Stimulated activated CD4-positive, alpha-beta T cell treated with anti-CD3 and anti-CD28 coated beads, Interleukin-2, amount 100 ng/mL, for 4 hours (primary cell): ENCODE data around the gene KCNMA1.

Source experiments
- DNase-seq: peaks from one replicate; pipeline ENCODE4 v3.0.0-alpha.2; 2020; ENCODE audit warnings: low read depth

KCNMA1 gene

DNA sequence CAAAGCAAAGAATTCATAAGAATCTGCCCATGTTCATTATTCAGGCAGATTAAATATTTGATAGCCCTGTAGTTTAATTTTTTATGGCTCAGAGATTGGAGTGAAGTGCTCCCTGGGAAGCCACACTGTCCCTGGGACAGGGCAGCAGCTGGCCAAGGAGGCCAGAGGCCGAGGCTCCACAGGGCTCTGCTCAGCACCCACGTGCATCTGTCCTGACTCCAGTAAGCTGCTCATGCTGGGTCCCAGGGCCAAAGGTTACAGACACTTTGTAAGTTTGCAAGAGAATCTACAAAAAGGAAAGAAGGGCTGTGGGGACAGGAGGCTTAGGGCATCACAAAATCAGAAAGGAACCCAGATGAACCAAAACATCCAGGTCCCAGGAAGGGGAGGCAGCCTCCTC lies 155.5 kb downstream of the KCNMA1 start:
- DNase-seq, result no peak

DNA sequence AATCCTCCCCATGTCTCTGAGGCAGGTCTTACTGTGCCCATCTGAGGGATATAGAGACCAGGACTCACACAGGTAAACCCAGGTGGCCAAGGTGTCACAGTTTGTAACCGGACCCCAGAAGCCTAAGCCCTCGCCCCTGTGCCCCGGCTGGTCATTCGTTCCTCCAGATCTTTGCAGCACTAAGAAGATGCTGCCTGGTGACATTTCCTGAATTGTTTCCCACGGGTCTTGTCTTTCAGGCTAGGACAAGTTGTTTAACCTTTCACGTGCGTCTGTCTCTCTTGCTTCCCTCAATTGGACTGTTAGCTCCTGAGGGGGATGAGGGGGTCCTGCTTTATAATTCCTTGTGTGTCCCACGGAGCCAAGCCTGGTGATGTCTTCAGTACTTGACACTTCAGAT lies 158.0 kb downstream of the KCNMA1 start:
- DNase-seq, result no peak

DNA sequence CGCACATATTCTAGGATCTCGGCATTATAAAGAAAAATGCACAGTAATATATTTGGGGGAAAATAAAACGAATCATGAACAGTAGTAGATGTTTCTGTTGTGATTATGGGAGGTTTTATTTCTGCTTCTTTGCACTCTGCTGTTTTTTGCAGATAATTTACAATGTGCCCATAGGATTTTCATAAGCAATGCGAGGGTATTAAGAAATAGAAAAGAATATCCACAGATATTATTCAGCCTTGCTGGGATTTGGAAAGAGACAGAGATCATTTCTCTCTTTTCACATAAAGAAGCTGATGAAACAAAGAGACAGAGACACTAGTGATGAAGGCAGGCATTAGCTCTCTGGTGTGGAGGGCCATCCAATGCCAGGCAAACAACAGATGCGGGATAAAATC lies 158.6 kb downstream of the KCNMA1 start:
- DNase-seq, result no peak

DNA sequence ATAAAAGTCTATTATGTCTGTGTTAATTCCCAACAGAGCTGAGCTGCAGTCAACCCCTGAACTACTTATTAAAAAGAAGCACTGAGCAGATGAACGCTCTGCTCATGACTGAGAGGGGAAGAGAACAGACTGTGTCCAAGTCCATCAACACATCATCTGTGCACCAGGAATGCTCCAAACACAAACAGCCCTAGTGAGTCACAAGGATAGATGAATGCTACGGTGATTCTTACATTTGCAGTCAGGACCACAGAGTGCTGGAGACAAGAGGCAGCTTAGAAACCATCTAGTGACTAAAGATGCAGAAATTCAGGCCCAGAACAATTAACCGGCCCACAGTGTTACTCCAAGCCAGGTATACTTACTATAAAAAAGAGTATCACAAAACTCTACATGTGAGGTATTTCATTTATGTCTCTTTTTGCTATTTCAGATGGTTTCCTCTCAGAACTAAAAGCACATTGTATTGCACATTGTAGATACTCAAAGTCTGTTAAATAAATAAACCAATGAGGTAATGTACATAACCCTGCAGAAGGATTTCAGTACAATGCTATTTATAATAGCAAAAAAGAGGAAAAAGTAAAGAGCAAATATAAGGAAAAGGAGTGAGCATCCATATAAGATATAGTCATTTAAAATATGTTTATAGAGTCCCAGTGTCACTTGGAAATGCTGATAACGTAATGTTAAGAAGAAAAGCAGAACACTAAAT lies 159.2 kb downstream of the KCNMA1 start:
- DNase-seq, result no peak

DNA sequence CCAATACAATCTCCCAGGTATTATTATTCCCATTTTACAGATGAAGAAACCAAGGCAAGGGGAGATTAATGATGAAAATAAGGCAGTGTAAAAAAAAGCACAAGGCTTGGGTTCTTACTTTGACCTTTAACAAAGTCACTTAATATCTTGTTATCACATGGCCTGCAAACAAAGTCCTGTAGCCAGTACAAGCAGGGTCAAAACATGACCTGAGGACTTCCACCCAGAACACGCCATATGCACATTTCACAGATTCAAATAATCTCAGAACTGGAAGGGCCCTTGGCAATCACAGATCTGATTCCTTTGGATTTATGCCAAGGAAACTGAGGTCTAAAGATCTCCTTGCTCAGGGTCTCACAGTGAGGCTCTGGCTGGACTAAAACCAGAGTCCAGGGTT lies 162.1 kb downstream of the KCNMA1 start:
- no peak for DNase-seq

DNA sequence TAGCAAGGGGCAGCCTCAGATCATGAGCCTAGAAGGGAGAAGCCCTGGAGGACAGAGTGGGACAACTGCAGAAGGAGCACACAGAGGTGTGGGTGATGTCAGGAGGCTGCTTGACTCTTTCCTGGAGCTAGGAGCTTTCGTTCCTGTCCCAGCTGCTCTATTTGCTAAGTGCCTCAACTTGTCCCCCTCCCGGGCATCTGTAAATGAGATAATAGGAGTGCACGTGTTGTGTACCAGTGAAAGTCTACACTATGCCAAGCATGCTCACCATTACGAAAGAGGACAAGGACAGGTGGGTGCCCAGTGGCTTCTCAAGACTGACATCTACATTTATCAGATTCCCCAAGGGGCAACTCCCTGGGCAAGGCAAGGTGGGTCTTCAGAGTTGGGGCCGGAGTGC lies 162.7 kb downstream of the KCNMA1 start:
- no peak for DNase-seq

DNA sequence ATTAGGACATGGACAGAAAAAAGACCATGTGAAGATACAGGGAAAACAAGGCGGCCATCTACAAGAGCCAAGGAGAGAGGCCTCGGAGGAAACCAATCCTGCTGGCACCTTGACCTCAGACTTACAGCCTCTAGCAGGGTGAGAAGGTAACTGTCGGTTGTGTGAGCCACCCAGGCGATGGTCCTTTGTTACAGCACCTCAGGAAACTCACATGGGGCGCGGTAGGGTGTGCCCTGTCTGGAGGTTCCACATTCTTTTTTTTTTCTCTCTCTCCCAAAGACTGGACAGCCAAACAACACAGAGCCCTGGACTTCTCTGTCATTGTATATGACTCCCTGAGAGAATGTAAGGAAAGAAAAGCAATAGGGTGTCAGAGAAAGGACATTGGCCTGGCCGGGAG lies 163.2 kb downstream of the KCNMA1 start:
- DNase-seq, result no peak

DNA sequence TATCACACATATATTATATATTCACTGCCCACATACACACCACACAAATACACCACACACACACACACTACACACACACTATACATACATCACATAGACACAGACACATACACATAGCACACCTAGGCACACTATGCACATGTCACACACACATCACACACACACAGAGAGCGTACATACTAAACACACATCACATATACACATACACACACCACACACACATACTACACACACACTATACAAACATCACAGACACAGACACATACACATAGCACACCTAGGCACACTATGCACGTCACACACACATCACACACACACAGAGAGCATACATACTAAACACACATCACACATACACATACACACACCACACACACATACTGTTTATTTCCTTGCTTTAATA lies 165.5 kb downstream of the KCNMA1 start:
- no peak for DNase-seq

DNA sequence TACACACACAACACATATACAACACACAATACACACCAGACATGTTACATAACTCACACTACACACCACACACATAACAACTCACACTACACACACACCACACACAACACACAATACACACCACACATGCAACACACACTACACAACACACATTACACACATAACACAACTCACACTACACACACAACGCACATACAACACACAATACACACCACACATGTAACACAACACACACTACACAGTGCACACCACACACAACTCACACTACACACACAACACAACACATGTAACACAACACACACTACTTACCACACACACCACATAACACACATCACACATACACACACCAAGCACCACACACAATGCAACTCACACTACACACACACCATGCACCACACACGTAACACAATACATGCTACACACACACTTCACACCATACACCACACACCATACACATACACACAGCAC lies 166.5 kb downstream of the KCNMA1 start:
- DNase-seq, result no peak

DNA sequence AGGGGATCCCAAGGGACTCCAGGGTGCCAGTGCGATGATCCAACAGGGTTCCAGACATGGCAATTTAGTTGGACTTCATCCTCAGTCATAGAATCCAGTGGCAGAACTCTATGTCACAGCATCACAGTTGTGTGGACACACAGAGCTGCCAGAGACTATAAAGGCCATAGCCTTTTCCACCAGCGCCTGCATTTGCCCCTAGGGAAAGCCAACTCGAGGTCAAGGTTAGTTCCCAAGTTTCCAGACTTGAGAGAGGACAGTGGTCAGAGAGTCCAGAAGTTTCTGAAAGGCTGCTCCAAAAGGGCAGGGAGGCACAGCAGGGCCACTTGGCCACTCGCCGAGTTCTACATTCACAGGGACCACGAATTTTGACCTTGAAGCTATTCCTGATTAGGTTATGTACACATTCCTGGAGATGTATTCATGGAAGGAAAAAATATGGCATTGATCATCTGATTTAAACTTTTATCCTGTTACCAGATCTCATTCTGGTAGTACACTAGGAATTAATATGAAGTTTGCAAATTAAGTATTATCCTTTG lies 170.1 kb downstream of the KCNMA1 start:
- no peak for DNase-seq

DNA sequence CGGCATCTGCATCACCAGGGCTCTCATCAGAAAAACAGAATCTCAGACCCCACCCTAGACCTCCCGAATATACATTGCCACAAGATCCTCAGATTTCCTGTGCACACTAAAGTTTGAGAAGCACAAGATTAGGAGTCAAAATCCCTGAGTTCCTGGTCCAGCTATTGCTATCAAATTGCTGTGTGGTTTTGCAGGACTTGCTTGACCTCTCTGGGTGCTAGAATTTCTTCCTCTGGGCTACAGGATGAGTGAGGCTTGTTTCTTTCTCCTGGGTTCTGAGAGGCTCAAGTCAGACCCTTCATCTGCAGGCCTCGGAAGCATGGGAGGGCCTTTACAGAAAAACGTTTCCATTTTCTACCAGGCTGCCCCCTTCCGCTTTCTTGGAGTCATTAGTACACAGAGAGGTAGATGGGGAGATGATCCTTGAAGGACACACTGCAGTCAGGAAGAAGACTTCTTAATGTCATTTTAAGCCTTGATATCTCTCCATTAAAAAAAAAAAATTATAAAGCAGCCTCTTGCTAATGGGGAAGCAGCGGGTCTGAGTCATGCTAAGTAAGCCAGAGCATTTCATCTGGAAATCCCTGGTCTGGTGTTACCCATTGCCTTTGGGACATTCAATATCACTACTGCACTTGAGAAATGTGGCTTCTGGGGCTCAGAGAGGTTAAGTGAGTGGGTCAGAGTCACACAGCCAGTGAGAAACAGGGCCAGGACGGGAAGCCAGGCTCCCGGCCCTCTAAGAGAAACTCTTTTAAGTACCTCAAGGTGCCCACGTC lies 173.5 kb downstream of the KCNMA1 start:
- DNase-seq, result no peak

DNA sequence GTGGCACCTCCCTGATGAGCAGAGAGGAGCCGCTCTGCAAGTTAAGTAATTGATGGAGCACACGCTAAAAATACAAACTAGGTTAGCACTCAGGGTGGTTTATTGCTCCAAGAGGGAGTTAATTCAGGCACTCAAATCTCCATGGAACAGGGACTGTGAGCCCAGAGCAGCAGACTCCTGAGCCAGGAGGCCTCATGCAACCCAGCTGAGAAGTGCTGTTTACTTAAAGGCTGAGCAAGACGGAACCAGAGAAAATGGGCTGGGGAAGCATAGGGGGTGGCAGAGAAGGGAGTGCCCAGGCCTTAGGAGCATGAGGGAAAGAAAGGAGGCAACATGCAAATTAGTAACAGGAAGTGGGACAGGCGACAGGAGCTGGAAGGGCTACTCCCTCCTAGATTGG lies 174.1 kb downstream of the KCNMA1 start:
- DNase-seq, result no peak

DNA sequence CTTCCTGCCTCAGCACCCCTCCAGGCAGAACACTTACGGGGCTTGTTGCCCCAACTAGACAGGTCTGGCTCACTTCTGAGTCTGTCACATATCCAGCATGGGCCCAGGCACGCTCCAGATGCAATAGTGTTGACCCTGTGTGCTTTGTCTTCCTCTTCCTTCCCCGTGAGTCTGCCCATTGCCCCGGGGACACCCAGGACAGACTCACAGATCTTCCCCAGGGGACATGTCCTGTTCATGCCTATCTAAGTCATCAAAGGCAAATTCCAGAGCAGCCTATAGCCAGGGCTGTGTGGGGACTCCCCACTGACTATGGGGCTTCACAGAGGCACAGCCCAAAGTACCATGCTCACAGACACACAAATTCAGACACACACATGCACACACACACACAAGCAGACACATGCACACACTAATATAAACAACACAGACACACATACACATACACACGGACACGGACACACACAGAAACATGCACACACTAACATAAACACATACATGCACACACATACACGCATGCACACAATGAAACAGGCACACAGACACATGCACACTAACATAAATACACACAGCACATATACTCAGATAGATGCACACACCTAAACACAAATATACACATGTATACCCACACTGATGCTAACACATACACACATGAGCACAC lies 175.8 kb downstream of the KCNMA1 start:
- no peak for DNase-seq

DNA sequence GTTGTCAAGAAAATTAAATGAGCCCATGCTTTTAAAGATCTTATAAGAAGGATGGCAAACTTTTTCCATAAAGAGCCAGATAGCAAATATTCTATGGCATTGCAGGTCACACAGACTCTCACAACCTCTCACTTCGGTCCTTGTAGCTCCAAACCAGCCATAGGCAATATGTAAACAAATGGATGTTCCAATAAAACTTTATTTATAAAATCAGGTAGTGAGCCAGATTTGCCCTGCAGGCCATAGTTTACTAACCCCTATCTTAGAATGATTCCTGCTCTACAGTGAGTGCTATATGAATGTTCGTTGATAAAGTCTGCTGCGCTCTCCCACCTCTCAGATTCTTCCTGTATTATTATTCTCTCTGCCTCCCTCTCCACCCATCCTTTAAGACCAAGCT lies 177.7 kb downstream of the KCNMA1 start:
- DNase-seq, result no peak

DNA sequence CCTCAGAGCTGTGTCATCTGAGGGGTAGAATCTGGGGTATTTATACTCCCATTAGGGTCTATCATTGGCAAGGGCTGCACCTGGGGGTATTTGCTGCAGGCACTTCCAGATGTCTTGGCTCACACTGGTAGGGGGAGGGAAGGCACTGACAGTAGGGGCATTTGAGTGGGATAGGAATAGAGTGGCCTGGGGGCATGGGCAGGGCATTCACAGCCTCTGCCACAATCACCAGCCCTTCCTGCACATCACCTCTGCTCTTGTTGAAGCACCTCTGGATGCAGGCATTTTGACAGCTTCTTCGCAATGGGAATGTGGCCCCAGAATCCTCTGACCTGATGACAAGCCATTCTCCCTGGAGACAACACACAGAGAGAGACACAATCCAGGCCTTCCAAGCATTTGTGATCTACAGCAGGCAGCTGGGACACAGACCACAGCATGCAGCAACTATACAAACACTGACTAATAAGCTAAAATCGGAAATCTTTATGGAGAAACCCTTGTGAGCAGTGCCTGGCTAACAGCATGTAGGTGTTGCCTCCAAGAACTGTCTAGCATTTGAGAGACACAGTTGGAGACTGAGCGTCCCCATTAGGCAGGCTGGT lies 178.5 kb downstream of the KCNMA1 start:
- no peak for DNase-seq

DNA sequence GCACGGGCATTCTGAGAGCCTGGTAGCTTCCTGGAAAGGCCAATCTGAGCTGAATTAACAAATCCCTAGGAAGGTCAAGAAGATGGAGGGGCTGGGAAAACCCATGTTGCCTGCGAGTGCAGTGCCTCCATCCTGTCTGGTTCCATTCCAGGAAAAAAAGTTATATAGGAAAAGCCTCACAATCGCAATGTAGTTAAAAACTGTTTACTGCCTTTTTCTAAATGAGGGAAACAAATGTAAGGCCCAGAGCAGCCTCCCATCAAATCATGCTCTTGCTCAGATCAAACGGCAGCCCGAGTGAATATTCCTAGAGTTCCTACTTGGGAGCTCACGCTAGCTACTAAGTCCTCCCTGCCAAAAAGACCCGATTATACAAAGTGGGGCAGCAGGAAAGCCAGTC lies 179.9 kb downstream of the KCNMA1 start:
- no peak for DNase-seq

DNA sequence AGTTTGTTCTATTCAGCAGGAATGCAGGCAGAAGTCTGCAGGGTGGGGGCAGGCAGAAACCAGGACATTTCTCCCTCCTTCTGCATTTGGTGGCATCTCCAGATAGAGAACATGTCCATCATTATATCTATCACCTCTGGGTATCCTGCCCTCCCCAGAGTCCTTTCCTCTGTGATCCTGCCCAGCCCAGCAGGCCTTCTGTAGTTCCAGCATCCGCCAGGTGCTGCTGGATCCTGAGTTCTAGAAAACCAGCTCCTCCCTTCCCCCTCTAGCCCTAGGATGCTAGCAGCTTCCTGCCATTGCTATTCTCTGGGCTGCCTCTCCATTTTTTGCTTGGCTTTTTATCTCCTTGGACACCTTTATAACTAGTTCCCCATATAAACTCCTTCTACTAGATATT lies 180.3 kb downstream of the KCNMA1 start:
- DNase-seq, result no peak

DNA sequence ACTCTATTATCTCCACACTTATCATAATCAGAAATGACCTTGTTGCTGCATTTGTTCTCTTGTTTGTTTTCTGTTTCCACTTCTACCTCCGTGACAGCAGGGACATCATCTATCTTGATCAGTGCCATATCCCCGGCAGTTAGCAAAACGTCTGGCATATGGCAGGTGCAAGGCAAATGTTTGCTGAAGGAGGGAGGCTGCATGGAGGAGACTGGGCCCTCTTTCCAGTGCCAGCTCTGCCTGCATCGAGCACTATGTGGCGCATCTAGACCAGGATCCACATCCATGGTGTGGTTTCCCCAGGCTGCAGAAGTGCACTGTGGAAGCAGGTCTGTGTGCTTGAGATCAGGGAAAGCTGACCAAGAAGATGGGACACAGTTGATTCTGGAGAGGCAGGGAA lies 181.2 kb downstream of the KCNMA1 start:
- no peak for DNase-seq

DNA sequence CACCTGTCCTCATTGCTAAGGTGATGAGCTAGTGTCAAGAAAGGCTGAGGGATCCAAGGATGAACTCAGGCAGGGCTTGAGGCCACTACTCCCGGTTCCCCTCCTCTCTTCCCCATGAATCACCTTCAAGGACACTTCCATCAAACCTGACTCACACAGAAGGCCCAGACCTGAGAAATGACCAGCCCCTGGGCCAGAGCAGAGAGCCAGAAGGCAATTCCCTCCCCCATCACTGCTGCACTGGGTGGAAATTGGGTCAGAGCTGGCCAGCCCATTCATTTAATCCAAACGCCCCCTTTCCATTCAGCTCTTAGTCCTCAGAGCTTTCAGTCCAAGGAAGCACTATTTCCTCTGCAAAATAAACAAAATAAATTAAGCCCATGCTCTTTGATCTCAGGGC lies 182.0 kb downstream of the KCNMA1 start:
- no peak for DNase-seq

DNA sequence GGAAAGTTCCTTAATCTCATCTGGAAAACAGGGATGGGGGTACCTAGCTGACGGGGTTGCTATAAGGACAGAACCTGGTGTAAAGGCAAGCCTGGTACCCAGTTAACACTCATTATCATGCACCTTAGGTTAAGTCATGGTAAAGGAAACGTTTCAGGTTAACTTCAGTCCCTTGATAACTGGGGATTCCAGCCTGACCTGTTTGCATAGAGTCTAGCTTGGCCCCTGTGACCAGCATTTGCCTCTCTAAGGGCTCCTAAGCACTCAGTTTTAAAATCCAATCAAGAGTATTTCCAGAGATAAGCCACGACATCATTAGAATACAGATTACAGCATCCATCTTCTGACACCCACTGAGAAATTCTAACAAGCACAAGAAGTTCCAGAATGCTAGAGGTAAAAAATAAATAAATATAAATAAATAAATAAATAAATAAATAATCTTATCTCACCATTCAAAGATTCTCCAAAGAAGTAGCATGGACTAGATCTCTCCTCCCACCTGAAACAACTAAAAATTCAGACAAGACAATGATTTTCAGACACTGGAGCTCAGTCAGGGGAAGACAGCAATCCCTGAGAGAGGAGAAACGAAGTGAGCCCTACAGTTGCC lies 184.6 kb downstream of the KCNMA1 start:
- no peak for DNase-seq

DNA sequence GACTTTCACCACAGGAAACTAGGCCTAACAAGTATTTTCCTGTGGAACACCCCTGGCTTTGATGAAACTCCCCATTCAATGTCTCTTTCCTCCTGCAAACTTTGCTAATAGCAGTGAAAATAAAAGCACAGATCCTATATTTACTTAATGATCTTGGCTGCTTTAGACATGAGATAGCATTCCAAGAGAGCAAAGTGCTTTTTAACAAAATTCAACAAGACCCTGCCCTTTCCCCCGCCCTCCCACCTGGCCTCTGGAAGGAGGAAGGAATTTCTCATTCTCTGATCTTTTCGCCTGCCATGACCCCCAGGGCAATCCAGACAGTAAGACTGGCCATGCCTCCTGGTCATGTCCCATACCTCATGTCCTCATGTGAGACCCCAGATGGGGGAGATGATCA lies 185.7 kb downstream of the KCNMA1 start:
- no peak for DNase-seq

DNA sequence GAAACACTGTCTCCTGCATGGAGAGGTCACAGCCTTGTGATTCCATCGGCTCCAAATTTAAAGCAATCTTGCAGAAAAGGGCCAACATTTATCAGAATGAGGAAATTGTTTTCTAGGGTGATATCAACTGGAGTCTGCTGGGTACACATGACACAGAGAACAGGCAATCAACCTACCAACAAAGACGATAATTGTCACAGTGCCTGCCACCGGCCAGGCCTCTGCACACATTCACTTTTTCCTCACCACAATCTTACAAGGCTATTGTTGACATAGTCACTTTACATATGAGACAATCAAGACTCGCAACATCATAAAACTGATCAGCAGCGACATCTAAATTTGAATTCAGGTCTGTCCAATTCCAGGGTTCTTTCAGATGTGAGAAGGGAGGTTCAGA lies 189.4 kb downstream of the KCNMA1 start:
- DNase-seq, result no peak
